Stimulated activated CD4-positive, alpha-beta T cell treated with anti-CD3 and anti-CD28 coated beads, Interleukin-15, amount 100 ng/mL, for 24 hours (primary cell): ENCODE results near the gene DOLK.

Source experiments
- DNase-seq: peaks from one replicate; pipeline ENCODE4 v3.0.0-alpha.2; 2020

Gene DOLK

DNA sequence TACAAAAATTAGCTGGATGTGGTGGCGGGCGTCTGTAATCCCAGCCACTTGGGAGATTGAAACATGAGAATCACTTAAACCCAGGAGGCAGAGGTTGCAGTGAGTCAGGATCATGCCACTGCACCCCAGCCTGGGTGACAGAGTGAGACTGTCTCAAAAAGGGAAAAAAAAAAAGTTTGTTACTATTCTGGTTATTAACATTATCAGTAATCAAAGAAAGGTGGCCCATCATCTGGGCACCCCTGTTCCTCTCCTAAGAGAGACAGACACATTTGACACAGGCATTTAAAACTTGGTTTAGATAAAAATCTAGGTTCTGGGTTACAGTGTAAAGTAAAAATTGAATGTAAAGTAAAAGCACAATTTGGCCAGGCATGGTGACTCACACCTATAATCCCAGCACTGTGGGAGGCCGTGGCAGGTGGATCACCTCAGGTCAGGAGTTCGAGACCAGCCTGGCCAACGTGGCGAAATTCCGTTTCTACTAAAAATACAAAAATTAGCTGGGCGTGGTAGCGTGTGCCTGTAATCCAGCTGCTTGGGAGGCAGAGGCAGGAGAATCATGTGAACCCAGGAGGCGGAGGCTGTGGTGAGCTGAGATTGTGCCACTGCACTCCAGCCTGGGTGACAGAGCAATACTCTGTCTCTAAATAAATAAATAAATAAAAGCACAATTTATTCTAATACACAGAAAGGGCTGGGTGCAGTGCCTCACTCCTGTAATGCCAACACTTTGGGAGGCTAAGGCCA, 43.4 kb downstream of the DOLK start:
- peak; percentile 35 for DNase-seq

DNA sequence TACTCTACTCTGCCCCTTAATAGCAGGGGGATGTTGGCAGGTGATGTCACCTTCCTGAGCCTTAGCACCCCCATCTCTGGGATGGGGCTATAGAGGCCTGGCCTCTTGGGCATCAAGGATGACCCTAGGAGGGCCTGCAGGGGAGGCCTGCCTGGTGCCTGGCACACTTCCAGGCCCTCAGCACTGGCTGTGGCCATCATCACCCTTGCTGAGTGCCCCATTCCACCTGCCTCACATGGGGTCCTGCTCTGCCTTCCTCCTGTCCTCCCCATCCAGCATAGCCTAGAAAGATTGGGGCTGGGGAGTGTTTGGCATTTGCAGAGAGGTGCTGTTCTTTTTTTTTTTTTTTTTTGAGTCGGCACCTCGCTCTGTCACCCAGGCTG, 44.3 kb downstream of the DOLK start:
- no peak for DNase-seq

DNA sequence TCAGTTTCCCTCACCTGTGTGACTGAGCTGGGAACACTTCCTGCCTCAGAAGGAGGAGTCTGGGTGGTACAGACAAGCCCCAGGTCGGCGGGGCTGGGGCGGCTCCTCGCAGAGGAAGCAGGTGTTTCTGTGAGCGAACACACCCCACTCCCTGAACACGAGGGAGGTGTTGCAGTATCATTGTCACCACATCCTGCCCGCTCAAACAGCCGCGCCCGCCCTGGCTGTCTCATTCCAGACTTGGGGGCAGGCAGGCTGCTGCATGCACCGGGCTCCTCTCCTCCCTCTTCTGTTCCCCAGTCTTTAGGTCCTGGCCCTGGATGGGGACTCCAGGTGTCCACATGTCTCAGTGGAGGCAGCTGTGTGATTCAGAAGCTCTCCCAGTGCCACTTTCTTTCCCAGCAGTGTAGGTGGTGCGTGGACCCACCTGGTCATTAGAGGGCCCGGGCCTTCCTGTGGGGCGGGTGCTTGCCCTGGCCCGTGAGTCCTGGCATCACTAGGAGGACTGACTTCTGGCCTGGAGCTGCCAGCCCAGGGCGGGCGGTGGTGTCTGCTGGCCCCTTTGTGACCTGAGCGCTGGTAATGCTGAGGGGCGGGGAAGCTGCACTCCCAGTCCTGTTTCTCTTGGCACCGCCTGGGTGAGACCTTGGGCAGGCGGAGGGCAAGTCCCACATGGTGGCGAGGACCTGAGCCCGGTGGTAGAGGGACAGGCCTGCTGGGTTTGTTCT, 44.9 kb downstream of the DOLK start:
- DNase-seq, result peak; percentile 91

DNA sequence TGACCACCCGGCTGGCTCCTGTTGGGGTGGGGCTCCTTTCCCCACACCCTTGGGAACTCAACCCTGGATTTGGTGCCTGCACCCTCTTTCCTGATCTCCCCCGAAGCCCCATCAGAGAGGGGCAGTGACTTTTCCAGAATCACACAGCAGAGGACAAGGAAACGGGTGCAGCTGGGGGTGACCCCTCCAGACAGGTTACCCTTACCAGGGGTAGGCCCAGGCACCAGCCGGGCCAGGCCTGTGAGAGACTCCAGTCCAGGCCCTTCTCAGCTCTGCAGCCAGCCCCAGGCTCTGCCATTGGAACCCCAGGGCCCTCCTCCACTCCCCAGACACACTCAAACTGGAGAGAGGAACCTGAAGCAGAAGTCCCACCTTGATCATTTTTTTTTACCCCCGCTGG, 45.6 kb downstream of the DOLK start:
- no peak for DNase-seq

DNA sequence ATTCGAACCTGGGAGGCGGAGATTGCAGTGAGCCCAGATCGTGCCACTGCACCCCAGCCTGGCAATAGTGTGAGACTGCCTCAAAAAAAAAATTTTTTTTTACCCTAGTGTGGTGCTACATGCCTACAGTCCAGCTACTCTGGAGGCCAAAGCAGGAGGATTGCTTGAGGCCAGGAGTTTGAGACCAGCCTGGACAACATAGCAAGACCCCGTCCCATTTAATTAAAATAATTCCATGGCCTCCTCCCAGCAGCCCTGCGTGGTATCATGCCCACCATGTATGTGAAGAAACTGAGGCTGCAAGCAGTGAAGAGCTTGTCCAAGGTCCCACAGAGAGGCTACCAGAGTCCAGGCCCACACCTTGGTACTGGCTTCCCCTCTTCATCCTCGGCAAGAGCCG, 46.0 kb downstream of the DOLK start:
- DNase-seq, result no peak

DNA sequence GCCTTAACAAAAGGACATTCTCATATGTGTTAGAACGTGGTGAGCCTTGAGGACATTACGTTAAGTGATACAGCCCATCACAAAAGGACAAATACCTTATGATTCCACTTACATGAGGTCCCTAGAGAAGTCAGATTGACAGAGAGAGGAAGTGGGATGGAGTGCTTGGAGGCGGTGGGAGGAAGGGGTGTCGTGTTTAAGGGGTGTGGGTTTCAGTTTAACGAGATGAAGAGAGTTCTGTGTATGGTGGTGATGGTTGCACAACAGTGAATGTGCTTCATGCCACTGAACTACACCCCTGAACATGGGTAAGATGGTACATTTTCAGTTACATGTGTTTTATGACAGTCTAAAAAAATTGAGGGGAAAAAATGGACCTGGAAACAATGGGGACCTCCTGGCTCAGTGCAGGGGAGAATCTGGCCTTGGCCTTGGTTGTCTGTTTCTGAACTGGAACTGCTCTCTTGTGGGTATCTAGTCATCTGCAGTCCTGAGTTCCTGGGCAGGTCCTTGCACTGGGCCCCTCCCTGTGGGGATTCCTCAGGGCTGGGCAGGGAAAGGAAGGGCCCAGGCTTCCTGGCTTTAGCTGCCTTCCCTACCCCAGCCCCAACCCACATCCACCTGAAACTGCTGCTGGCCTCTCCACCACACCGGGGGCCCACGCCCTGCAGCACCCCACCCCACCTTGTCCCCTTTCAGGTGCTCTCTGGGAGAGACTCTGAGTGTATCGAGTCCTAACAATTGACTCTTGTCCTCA, 47.7 kb downstream of the DOLK start:
- DNase-seq, result peak; percentile 37

DNA sequence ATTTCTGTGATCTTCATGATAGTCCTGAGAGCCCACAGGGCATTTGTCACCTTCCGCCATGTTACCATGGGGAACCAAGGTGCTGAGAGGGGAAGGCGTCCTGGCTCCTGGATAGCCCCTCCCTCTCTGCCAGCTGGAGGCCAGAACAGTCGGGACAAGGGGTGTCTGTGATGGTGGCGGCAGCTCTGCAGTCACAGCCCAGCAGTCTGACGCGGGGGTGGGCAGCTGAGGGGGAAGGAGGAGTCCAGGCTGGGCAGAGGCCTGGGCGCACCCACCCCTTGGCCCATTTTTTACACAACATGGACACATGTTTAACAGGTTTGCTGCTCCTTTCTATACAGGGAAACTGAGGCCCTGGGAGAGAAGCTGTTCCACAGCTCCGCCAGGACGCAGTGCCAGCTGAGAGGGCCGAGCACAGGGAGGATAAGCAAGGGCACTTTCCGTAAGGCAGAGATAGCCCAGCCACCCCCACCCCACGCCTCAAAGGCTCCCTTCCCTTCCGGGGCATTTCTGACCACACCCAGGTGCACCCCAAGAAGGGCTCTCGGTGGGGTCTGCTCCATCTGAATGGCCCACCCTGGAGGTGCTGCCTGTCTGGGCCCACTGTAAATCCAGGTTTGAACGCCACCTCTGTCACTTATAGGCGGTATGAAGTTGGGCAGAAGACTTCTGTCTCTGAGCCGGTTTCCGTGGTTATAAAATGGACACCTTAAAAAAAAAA, 48.4 kb downstream of the DOLK start:
- DNase-seq, result no peak

DNA sequence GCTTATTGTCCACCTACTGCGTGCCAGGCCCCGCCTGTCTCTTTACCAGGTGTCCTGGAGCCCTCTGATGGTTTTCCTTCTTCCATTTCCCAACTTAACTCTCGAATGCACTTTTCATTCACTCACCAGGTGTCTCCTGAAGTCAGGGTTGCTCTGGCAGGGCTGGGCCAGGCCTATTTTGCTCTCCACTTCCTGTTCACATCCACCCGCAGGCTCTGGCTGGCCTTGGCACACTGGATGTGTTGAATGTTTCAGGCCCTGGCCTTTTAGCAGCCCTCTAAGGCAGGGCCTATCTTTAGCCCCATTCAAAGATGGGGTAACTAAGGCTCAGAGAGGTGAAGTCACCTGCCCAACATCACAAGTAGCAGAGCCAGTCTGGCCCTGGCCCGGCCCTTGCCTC, 49.0 kb downstream of the DOLK start:
- DNase-seq, result no peak

DNA sequence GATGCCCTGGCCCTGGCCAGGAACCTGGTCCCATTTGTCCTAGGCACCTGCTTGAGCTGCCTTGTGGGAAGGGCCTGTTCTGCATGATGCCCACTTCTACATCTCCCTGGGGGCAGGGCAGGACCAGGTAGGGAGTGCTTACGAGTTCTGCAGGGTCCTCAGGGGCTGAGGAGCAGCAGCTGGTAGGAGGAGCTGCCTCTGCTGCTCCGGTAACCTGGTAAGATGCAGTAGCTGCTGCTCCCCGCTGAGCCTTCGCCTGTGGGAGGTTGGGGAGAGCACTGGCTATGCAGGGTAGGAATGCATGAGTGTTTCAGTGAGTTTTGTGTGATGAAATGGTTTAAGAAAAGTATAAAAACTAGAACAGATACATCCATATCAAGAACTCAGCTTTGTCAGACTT, 51.8 kb downstream of the DOLK start:
- DNase-seq, result no peak
